Measurements from ENCODE around the gene OST4.
"Not testable (repeated sequence)": the region's sequence is repeated elsewhere in the genome, so short reads cannot be mapped to it uniquely, and the experiment has no call there.

Gene OST4

DNA sequence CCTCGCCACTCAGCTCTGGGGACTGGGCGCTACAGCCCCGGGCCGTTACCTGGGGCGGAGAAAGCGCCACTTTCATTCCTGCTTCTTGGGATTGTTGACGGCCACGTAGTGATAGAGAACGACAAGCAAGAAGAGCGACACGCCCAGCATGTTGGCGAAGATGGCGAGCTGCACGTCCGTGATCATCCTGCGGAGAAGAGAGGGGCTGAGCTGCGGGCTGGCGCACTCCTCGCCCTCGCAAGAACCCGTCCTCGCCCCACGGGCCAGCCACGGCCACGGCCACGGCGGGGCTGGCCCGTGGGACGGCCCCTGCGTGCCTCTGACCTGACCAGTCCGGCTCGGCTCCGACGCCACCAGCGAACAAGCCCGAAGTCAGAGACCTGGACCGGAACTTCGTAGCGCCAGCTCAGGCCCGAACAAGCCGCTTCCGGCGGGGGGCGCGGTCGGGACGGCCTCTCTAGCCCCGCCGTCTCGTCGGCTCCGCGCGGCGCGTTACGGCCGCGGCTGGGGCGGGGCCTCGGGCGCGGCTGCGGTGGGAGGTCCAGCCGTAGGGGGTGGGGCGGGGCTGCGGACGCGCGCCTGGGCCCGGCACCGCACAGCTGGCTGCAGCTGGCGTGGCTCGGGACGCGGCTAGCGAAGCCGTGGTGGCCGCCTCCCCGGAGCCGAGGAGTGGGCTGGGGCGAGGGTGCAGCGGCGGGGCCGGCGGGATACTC, at the start of gene OST4:
TSS of gene OST4 (minus strand) at position 378 of the 713 bp plus-strand sequence.
- DNase-seq (ENCODE audit: low read depth), result no peak

DNA sequence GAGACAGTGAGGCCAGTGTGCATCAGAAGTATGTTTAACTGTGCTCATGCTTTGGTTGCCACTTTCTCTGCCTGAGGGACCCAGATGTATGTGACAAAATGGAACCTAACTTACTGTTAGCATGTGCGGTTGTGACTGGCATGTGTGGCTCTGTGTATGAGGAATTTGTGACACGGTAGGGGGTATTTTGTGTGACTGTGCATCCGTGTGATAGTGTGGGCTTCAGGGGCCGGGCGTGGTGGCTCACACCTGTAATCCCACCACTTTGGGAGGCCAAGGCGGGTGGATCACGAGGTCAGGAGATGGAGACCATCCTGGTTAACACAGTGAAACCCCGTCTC, 47.8 kb upstream of the OST4 start:
- DNase-seq (ENCODE audit: low read depth), result not testable (repeated sequence)

DNA sequence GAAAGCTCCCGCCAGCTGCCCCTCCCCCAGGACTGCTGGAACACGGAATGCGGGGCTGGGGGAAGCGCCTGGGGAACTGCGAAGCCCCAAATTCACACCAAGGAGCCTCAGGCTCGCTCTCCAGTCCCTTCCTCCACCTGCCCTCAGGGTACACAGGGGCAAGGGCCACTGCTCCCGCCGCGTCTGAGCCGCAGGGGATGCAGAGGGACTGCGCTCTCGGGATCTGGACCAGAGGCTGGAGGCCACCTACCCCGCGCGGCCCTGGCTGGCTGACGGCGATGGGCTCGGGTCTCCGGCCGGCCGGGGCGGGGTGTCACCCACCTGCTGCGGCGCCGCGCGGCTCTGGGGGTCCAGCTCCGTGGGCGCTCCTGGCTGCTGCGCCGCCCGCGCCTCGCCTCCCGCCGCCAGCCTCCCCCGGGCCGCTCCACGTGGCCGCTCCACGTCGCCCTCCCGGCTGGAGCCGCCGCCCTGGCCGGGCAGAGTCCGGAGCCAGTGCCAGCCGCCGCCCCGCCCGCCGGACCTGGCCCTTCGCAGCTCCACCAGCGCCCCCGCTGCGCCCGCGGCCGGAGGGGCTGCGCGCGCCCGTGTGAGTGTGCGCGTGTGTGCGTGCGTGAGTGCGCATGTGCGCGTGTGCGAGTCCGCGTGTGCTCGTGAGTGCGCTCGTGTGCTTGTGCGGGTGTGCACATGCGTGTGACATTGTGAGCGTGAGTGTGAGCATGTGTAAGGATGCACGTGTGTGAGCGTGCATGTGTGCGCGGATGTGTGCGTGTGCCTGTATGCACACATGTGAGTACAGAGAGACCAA, 47.3 kb upstream of the OST4 start, which contains the start of gene CGREF1:
TSS of gene CGREF1 (minus strand) at position 604 of the 805 bp plus-strand sequence. CDS start 14,762 bp downstream, outside the sequence.
- DNase-seq (ENCODE audit: low read depth), result no peak

DNA sequence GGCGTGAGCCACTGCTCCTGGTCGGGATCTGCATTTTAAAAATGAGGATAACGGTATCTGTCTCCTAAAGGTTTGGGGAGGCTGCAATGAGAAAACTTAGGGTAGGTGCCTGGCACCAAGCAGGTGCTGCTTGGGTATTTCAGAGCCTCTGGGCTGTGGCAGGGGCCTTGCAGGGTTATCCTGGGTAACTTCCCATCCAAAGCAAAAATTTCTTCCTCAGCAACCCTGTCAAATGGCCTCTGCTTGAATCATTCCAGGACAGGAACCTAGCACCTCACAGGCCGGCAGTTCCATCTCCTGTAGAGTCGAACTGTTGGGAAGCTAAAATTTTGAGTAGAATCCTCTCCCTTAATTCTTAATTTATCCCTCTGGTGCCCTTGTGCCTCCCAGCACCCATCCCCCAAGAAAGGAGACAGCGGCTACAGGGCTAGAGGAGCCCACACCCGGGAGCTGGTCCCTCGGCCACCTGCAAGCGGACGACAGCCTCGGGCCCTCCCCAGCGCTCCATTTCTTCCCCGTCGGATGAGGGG, 46.6 kb upstream of the OST4 start:
- no peak for DNase-seq (ENCODE audit: low read depth)

DNA sequence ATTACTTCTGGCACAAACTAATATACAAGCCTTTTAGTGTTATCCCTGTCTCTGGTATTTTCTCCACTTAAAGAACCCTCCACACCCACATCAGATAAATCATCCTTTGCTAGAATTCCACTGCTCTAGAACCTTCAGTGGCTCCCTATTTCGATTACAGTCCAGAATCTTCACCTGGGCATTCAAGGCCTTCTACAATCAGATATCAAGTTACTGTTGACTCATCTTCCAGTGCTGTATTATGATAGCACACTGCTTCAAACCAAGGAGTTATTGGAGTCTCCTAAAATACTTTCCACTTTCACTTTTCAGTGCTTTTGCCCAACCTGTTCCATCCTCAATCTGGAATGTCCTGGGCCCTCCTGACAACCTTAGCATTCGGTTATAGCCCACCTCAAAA, 44.1 kb upstream of the OST4 start:
- DNase-seq (ENCODE audit: low read depth), result no peak

DNA sequence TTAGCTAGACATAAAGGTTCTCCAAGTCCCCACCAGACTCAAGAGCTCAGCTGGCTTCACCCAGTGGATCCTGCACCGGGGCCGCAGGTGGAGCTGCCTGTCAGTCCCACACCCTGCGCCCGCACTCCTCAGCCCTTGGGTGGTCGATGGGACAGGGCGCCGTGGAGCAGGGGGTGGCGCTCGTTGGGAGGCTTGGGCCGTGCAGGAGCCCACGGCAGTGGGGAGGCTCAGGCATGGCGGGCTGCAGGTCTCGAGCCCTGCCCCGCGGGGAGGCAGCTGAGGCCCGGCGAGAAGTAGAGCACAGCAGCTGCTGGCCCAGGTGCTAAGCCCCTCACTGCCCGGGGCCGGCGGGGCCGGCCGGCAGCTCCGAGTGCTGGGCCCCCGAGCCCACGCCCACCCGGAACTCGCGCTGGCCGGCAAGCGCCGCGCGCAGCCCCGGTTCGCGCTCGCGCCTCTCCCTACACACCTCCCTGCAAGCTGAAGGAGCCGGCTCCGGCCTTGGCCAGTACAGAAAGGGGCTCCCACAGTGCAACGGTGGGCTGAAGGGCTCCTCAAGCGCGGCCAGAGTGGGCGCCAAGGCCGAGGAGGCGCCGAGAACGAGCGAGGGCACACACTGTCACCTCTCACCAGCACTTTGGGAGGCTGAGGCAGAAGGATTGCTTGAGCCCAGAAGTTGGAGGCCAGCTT, 40.1 kb upstream of the OST4 start:
- not testable (repeated sequence) for DNase-seq (ENCODE audit: low read depth)

DNA sequence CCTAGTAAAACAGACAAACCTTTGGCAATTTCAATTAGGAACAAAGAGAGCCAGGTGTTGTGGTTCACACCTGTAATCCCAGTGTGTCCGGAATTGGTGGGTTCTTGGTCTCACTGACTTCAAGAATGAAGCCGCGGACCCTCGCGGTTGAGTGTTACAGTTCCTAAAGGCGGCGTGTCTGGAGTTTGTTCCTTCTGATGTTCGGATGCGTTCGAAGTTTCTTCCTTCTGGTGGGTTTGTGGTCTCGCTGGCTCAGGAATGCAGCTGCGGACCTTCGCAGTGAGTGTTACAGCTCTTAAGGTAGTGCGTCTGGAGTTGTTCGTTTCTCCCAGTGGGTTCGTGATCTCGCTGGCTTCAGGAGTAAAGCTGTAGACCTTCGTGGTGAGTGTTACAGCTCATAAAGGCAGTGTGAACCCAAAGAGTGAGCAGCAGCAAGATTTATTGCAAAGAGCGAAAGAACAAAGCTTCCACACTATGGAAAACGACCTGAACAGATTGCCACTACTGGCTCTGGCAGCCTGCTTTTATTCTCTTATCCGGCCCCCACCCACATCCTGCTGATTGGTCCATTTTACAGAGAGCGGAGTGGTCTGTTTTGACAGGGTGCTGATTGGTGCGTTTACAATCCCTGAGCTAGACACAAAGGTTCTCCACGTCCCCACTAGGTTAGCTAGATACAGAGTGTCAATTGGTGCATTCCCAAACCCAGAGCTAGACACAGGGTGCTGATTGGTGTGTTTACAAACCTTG, 39.3 kb upstream of the OST4 start:
- not testable (repeated sequence) for DNase-seq (ENCODE audit: low read depth)

DNA sequence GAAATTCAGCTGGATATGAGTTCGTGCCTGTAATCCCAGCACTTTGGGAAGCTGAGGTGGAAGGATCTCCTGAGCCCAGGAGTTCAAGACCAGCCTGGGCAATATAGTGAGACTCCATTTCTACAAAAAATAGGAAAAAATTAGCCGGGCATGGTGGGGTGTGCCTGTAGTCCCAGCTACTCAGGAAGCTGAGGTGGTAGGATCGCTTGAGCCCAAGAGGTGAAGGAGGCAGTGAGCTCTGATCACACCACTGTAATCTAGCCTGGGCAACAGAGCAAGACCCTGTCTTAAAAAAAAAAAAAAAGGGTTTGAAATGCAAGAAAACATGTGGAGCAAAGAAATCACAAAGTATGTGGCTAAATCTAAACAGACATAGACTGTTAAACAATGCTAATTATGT, 37.6 kb upstream of the OST4 start:
- DNase-seq (ENCODE audit: low read depth), result no peak

DNA sequence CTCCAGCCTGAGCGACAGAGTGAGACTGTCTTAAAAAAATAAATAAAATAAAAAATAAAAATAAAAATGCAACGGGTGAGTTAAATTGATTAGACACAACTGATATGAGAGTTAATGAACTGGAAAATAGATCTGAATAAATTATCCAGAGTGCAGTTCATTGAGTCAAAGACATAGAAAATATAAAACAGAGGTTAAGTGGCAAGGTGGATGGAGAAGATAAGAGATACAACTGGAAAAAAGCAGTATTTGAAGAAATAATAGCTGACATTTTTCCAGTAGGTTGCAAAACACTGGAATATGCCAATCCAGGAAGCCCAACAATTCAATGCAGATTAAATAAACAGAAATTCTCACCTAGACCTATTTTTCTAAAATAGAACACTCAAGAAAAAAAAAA, 36.8 kb upstream of the OST4 start:
- no peak for DNase-seq (ENCODE audit: low read depth)

DNA sequence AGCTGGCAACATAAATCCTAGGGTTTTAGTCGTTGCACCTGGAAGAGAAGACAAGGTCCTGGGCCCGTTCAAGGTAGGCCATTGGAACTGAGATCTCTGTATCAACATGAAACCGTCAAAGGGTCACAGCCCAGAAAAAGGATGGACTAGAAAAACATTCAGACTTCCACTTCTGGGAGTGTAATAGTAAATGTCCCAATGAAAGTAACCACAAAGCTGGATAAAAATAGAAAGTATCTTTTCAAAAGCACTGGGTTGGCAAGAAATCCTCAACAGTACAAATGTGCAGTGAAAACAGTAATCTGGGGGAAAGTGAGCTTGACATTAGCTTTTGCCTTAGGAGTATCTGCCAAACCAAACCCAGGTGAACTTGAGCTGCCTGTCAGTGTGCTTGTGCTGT, 34.5 kb upstream of the OST4 start:
- DNase-seq (ENCODE audit: low read depth), result no peak

DNA sequence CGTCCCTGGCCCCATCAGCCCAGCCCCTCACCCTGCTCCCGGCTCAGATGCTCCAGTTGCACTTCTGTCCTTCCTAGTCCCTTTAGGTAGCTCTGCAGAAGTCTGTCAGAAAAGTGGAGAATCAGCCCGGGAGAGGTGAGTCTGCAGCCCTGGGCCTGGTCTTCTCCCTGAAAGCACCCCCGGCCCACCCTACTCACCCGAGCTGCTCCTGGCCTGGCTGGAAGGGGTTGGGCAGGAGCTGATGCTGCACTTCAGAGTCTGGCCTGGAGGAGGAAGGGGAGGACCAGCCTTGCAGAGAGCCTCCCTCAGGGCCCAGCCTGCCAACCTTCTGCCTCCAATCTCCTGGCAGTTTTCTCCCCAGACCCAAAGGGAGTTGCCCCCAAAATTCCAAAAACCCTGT, 30.9 kb upstream of the OST4 start:
- DNase-seq (ENCODE audit: low read depth), result no peak

DNA sequence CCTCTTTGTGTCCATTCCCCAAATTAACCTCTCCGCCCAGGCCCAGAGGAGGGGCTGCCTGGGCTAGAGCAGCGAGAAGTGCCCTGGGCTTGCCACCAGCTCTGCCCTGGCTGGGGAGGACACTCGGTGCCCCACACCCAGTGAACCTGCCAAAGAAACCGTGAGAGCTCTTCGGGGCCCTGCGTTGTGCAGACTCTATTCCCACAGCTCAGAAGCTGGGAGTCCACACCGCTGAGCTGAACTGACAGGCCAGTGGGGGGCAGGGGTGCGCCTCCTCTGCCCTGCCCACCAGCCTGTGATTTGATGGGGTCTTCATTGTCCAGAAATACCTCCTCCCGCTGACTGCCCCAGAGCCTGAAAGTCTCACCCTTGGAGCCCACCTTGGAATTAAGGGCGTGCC, 28.6 kb upstream of the OST4 start:
- DNase-seq (ENCODE audit: low read depth), result no peak

DNA sequence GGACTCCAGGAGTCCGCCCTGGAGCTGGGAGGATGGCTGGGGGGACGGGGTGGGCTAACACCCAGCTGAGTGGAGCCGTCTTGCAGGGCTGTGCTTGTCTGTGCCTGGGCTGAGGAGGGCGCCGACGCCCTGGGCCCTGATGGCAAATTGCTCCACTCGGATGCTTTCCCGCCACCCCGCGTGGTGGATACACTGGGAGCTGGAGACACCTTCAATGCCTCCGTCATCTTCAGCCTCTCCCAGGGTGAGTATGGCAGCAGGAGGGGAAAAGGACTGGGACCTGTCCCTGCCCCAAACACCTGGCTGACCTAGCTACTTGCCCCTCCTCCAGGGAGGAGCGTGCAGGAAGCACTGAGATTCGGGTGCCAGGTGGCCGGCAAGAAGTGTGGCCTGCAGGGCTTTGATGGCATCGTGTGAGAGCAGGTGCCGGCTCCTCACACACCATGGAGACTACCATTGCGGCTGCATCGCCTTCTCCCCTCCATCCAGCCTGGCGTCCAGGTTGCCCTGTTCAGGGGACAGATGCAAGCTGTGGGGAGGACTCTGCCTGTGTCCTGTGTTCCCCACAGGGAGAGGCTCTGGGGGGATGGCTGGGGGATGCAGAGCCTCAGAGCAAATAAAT, 28.0 kb upstream of the OST4 start:
- no peak for DNase-seq (ENCODE audit: low read depth)

DNA sequence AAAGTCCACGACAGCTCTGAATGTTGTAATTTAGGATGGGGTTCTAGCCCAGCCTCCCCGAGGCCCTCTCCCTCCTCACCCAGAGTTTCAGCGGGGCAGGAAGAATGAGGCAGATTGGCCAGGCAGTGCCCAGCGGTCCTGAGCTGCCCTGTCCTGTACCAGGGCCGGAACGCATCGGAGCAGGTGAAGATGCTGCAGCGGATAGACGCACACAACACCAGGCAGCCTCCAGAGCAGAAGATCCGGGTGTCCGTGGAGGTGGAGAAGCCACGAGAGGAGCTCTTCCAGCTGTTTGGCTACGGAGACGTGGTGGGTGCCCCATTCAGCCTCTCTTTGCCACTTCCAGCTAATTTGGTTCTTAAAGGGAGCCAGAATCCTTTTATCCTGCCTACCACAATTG, 25.9 kb upstream of the OST4 start:
- DNase-seq (ENCODE audit: low read depth), result no peak

DNA sequence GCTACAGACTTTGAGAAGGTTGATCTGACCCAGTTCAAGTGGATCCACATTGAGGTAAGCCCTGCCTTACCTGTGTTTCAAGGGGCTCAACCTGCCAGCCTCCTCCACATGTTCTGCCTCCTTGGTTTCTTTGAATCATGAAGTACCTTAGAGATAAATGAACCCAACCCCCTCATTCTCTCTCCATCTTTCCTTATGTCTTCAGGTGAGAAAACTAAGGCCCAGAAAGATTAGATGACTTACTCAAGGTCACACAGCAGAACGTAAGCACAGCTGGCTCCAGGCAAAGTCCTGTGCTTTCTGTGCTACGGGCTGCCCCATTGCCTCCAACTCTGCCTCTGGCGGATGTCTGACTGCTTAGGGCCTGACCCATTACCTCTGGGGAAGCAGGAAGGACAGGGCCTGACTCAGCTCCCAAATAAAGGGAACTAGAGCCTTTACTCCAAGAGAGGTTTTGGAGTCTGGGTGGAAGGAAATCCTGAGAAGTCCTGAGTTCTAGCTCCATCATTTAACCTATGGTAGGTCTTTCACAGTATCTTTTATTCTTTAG, 25.4 kb upstream of the OST4 start:
- DNase-seq (ENCODE audit: low read depth), result no peak

DNA sequence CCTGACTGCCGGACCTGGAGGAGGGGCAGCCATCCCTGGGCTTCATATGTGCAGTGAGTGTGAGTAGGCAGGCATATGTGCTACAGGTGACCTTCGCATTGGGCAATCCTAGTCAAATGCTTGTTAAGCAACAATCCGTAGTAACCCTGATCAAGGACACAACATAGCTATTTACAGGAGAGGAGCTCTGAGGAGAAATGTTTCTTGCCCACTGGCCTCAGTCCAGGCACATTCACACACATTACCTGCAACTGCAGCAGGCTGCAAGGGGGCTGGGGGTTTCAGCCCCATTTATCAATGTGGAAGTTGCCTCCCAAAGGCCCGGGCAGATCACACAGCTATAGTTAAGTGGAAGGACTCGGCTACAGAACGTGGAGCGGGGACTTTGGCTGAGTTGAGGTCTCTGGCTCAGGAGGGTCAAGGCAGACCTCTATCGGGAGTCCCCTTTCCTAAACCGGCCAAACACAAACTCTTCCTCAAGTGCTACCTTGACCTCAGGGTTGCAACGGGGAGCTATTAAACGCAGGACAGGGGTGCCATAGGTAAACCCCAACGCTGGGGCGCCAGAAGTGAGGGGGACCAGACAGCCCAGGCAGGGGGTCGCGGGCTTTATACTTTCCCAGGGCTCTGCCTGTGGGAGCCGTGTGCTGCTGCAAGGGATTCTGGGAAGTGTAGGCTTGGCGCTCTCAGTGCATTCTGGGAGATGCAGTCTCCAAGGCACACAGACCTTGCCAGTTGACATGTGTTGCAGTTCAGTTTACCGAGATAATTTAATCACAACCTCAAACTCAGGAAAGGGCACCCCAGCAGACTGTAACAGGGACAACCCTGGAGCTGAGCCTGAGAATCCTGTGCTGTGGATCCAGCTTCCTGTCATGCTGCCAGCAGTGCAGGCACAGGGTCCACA, 24.5 kb upstream of the OST4 start:
- no peak for DNase-seq (ENCODE audit: low read depth)

DNA sequence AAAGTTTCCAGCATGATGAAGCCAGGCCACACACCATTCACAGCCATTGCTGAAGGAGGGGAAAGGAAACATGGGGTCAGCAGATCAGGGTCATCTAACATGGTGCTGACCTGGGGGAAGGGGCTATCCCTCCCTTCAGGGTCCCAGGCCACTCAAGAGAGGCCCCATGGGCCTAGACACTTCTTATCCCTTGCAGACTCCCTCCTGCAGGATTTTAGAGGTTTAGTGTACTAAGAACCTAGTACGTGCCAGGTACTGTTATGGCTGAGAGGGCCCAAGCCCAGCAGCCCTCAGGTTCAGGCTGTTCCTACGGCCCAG, 23.9 kb upstream of the OST4 start:
- DNase-seq (ENCODE audit: low read depth), result no peak

DNA sequence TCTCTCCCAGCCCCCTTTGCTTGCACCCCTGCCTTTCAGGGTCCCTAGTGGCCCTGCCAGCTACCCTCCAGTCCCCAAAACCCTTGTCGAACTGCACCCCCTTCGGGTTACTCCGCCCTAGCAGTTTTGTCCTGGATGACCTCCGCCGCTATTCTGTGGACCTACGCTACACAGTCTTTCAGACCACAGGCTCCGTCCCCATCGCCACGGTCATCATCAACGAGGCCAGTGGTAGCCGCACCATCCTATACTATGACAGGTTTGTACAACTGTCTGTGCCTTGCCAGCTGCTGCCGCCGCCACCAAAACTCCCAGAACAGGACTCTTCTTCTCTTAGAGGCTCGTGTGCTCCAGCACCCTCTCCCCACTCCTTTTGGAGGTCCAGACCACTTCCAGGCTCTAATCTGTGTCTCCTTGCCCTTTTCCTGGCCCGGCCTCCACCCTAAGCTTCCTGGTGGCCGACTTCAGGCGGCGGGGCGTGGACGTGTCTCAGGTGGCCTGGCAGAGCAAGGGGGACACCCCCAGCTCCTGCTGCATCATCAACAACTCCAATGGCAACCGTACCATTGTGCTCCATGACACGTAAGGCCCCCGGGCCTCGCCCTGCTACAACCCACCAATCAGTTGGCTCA, 23.0 kb upstream of the OST4 start:
- DNase-seq (ENCODE audit: low read depth), result no peak

DNA sequence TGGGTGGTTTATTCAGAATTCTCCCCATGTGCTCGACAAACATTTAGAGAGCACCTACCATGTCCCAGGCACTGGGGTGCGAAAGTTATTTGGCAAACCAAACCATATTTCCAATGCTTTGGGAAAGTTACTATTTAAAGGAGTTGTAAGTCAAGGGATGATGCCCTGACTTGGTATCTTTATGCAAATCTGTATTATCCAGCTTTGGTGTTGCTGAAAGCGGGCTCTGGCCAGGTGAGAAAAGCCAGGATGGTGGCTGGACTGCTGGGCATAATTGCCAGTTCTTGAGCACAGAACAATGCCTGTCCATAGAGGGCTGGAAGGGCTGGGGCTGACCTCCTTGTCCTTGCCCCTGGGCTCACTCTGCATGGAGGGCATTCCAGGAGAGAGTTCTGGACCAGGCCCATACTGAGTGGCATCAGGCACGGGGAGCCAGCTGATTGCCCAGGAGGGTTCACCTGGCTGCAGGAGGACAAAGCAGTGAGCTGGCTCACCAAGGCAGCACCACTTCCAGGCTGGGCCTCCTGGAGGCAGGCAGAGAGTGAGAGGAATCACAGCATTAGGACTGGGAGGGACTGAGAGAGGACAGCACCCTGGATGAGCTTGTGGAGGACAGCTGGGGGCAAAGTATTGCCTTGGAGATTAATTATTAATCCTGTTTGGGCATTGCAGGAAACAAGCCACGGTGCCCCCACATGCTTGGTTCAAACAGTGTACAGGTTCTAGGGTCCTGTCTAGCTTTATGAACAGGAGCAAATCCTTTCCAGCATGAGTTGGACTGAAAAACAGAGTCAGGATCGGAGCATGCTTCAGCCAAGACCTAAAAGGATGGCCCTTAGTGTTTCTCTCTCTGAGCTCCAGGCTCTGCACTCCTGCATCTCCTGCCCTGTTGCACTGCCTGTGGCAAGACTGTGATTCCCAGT, 22.2 kb upstream of the OST4 start:
- no peak for DNase-seq (ENCODE audit: low read depth)
